HL-60 (cell line): Measurements from ENCODE around the gene FAM162A.

ENCODE experiments used
- GABPA ChIP-seq: IDR thresholded peaks from 2 replicates; pipeline ENCODE4 v1.6.1; 2012; ENCODE audit warnings: low read depth
- POLR2AphosphoS5 ChIP-seq: IDR thresholded peaks from 2 replicates; pipeline ENCODE4 v1.6.1; 2012; ENCODE audit warnings: low read depth
- SPI1 ChIP-seq: IDR thresholded peaks from 2 replicates; pipeline ENCODE4 v1.6.1; 2012; ENCODE audit warnings: low read depth, mild to moderate bottlenecking, borderline replicate concordance
- TF ChIP-seq, protein P1 (sequence below): IDR thresholded peaks from one replicate; pipeline ENCODE4 v1.5.1; 2011; ENCODE audit warnings: low read length, control low read depth, inconsistent platforms; ENCODE audit not compliant: insufficient read depth
- TF ChIP-seq, protein P2 (sequence below): IDR thresholded peaks from 2 replicates; pipeline ENCODE4 v1.6.1; 2012; ENCODE audit warnings: low read depth; ENCODE audit not compliant: insufficient replicate concordance

DNA sequence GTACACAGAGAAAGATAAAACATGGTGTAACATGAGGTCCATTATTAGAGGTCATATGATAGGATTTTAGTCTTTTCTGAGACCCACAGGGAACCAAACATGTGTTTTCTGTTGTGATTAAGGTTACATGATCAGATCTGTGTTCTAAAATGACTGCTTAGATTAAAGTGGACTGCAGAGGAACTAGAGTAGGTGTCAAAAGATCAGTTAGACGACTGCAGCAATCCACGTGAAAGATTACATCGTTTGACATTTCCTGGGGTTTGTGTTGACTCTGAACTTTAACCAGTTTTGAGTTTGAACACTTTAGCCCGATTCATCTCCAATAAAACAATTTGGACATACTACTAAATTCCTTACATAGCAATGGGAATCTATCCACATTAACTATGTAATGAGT lies 6.0 kb upstream of the FAM162A start:
- TF ChIP-seq, protein P1, sequence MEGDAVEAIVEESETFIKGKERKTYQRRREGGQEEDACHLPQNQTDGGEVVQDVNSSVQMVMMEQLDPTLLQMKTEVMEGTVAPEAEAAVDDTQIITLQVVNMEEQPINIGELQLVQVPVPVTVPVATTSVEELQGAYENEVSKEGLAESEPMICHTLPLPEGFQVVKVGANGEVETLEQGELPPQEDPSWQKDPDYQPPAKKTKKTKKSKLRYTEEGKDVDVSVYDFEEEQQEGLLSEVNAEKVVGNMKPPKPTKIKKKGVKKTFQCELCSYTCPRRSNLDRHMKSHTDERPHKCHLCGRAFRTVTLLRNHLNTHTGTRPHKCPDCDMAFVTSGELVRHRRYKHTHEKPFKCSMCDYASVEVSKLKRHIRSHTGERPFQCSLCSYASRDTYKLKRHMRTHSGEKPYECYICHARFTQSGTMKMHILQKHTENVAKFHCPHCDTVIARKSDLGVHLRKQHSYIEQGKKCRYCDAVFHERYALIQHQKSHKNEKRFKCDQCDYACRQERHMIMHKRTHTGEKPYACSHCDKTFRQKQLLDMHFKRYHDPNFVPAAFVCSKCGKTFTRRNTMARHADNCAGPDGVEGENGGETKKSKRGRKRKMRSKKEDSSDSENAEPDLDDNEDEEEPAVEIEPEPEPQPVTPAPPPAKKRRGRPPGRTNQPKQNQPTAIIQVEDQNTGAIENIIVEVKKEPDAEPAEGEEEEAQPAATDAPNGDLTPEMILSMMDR = no peak
- TF ChIP-seq, protein P2, sequence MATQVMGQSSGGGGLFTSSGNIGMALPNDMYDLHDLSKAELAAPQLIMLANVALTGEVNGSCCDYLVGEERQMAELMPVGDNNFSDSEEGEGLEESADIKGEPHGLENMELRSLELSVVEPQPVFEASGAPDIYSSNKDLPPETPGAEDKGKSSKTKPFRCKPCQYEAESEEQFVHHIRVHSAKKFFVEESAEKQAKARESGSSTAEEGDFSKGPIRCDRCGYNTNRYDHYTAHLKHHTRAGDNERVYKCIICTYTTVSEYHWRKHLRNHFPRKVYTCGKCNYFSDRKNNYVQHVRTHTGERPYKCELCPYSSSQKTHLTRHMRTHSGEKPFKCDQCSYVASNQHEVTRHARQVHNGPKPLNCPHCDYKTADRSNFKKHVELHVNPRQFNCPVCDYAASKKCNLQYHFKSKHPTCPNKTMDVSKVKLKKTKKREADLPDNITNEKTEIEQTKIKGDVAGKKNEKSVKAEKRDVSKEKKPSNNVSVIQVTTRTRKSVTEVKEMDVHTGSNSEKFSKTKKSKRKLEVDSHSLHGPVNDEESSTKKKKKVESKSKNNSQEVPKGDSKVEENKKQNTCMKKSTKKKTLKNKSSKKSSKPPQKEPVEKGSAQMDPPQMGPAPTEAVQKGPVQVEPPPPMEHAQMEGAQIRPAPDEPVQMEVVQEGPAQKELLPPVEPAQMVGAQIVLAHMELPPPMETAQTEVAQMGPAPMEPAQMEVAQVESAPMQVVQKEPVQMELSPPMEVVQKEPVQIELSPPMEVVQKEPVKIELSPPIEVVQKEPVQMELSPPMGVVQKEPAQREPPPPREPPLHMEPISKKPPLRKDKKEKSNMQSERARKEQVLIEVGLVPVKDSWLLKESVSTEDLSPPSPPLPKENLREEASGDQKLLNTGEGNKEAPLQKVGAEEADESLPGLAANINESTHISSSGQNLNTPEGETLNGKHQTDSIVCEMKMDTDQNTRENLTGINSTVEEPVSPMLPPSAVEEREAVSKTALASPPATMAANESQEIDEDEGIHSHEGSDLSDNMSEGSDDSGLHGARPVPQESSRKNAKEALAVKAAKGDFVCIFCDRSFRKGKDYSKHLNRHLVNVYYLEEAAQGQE = no peak
- TF ChIP-seq GABPA (no peak), POLR2AphosphoS5 (no peak), SPI1 (no peak)
